NCI-H187 treated with DMSO at 0.1 percent for 48 hours (cell line): ENCODE data around the gene PLCB3.

Experiments
- DNase-seq: peaks from one replicate; lab custom pipeline; 2025; lab: John Stamatoyannopoulos, UW

The PLCB3 gene

GRCh38 chr11:64266339-64266738 lies 15.0 kb downstream of the PLCB3 start:
- no peak for DNase-seq

GRCh38 chr11:64267207-64267945 lies 16.0 kb downstream of the PLCB3 start:
- DNase-seq = no peak

- DNase-seq = no peak
Measured at GRCh38 chr11:64268025-64268892, 16.9 kb downstream of the PLCB3 start.

GRCh38 chr11:64268893-64269539 lies 17.7 kb downstream of the PLCB3 start:
- no peak for DNase-seq

- DNase-seq = peak; percentile 97
Measured at GRCh38 chr11:64269540-64270220, 18.4 kb downstream of the PLCB3 start.

GRCh38 chr11:64275031-64275800 lies 23.9 kb downstream of the PLCB3 start:
- no peak for DNase-seq

- DNase-seq = no peak
Measured at GRCh38 chr11:64275841-64276240, 24.5 kb downstream of the PLCB3 start.

GRCh38 chr11:64276653-64277431 lies 25.5 kb downstream of the PLCB3 start:
- DNase-seq = no peak

GRCh38 chr11:64278576-64279190 lies 27.4 kb downstream of the PLCB3 start:
- no peak for DNase-seq

GRCh38 chr11:64281957-64282770 lies 30.8 kb downstream of the PLCB3 start:
- DNase-seq = no peak

- DNase-seq = no peak
Measured at GRCh38 chr11:64283092-64283491, 31.8 kb downstream of the PLCB3 start.

- DNase-seq = peak; percentile 78
Measured at GRCh38 chr11:64284048-64284961, 33.0 kb downstream of the PLCB3 start, which contains the start of gene BAD. Gene BAD, minus strand, starts transcription at chr11:64284665. Its CDS starts 297 bp downstream, at chr11:64284368.

GRCh38 chr11:64284962-64285884 lies 33.9 kb downstream of the PLCB3 start, which contains the start of gene GPR137:
Gene GPR137, plus strand, starts transcription at chr11:64285848. Its CDS starts 677 bp downstream, at chr11:64286525.
- DNase-seq = no peak

- DNase-seq = no peak
Measured at GRCh38 chr11:64285885-64286800, 34.8 kb downstream of the PLCB3 start.

- DNase-seq = no peak
Measured at GRCh38 chr11:64286801-64287159, 35.5 kb downstream of the PLCB3 start.
